Endothelial cell of umbilical vein (primary cell): Measurements from ENCODE around the gene ERBB4.

ENCODE experiments used
- MYC ChIP-seq: IDR thresholded peaks from one replicate; pipeline ENCODE4 v1.6.1; 2011; ENCODE audit warnings: mild to moderate bottlenecking, low read depth, low read length
- POLR2A ChIP-seq: IDR thresholded peaks from 2 replicates; pipeline ENCODE4 v1.6.1; 2012; ENCODE audit warnings: low read depth, mild to moderate bottlenecking, control low read depth, low read length

DNA sequence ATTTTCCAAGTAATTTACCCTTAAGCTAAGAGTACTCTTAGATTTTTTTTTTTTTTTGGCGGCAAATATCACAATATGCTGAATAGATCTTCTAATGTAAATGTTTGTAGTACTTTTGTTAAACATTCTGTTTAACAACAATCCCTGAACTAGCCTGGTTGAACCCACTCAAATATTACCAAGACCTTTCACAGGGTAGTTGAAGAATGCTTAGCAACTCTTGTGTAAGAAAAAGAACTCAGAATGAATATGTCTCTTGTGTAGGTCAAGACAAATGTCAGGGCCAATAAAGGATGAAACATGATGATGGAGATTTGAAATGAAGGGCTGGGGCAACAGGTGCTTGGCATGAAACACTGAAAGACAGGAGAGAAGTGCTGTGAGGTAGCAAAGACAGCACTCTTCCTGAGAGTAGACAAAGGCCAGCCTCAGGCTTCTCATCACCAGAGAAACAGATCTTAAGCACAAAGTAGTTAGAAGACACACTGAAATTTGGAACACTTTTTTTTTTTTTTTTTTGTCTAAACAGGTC lies 597.3 kb downstream of the ERBB4 start:
- TF ChIP-seq MYC (no peak), POLR2A (no peak)
